ENCODE measurements around the gene RUBCN. TPM values are rescaled to one million over a fixed set of nuclear protein-coding genes. Genes with fewer than 3 reads are reported as not detected.
A peak's percentile ranks its signal among the peaks of the same experiment; 100 is the strongest.

RUBCN gene
- total RNA-seq, 1 donor from 2014 or later: 35.0 TPM

DNA sequence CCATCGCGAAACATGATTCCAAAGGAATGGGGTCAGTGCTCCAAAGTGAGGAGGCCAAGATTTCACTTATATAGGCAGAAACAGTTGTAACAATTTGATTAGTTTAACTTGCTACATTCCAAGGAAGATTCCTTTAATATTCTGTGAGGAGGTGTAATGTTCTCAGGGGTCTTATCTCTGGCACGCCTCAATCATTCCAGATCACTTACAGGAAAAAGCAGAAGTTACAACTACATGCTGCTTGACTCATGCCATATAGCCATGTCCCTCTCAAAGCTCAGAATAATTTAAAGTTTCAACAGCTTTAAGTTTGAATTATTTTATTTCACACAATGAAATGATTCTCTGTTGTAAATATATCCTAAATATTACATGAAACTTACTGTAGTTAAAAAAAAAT is 9.5 kb upstream of the RUBCN start:
- peaks cover 11% of the 10 kb centered on the region for H3K4me1 Mint-ChIP-seq (ENCODE audit: unreplicated experiment)
- H3K9me3 Mint-ChIP-seq (ENCODE audit: unreplicated experiment): no peaks in the 10 kb centered on the region
- TF ChIP-seq, protein P1, sequence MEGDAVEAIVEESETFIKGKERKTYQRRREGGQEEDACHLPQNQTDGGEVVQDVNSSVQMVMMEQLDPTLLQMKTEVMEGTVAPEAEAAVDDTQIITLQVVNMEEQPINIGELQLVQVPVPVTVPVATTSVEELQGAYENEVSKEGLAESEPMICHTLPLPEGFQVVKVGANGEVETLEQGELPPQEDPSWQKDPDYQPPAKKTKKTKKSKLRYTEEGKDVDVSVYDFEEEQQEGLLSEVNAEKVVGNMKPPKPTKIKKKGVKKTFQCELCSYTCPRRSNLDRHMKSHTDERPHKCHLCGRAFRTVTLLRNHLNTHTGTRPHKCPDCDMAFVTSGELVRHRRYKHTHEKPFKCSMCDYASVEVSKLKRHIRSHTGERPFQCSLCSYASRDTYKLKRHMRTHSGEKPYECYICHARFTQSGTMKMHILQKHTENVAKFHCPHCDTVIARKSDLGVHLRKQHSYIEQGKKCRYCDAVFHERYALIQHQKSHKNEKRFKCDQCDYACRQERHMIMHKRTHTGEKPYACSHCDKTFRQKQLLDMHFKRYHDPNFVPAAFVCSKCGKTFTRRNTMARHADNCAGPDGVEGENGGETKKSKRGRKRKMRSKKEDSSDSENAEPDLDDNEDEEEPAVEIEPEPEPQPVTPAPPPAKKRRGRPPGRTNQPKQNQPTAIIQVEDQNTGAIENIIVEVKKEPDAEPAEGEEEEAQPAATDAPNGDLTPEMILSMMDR (IDR thresholded peaks at IDR 0.05; ENCODE audit: unreplicated experiment): no peak
- H3K4me3 Mint-ChIP-seq (ENCODE audit: unreplicated experiment): no peak overlapping the region
- H3K27me3 Mint-ChIP-seq (ENCODE audit: unreplicated experiment): no peaks in the 10 kb centered on the region
- no peak overlapping the region for H3K27ac Mint-ChIP-seq (ENCODE audit: unreplicated experiment)
- no peak for DNase-seq (ENCODE audit: low spot score)
- peaks cover 9% of the 10 kb centered on the region for H3K36me3 Mint-ChIP-seq (ENCODE audit: low read depth, unreplicated experiment)

DNA sequence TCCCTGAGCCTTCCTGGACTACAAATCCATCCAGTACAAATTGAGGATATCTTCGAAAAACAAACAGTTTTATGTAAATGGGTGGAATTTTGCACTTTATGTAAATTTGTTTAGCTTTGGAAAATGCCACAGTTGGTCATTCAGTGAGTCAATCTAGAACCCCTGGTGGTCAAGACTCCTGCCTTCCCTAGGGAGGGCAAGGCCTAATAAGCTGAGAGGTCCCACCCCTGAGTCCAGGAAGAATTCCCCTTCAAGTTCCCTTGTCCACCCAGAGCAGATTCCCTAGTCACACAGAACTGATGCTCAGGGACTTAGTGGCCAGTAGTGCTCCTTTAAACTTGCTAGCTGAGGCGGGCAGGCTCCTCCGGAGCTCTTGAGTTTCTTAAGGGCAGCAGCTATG is 6.1 kb upstream of the RUBCN start:
- H3K9me3 Mint-ChIP-seq (ENCODE audit: unreplicated experiment): no peaks in the 10 kb centered on the region
- no peaks in the 10 kb centered on the region for H3K4me1 Mint-ChIP-seq (ENCODE audit: unreplicated experiment)
- H3K36me3 Mint-ChIP-seq (ENCODE audit: low read depth, unreplicated experiment): no peaks in the 10 kb centered on the region
- no peak overlapping the region for H3K4me3 Mint-ChIP-seq (ENCODE audit: unreplicated experiment)
- no peak for DNase-seq (ENCODE audit: low spot score)
- no peak overlapping the region for H3K27ac Mint-ChIP-seq (ENCODE audit: unreplicated experiment)
- peaks cover 2% of the 10 kb centered on the region for H3K27me3 Mint-ChIP-seq (ENCODE audit: unreplicated experiment)
- TF ChIP-seq, protein P1 (IDR thresholded peaks at IDR 0.05; ENCODE audit: unreplicated experiment): no peak

DNA sequence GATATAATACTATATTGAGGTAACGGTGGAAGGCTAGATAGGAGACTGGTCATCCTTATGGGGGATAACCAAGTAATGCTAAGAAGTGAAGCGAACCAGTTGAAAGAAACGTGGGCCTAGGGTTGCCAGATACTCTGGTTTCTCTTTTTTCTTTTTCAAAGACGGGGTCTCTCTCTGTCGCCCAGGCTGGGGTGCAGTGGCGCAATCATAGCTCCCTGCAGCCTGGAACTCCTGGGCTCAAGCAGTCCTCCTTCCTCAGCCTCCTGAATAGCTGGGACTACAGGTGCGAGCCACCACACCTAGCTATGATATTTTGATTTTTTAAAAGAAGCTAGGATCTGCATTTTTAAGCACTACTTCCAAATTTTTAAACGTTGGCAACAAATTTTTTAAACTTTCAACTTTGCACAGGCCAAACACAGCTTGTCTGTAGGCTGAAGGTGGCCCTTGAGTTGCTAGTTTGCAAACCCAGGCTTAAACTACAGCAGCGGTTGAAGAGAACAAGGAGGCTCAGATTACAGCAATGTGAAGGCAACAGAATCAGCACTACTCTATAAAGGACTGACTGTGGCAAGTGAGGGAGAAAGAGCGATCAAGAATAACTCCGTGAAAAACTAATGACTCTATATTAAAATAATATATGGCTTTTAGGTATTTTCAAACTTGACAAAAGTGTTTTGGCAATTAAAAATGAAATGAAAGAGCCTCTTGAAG is 1.2 kb upstream of the RUBCN start:
- TF ChIP-seq, protein P1 (IDR thresholded peaks at IDR 0.05; ENCODE audit: unreplicated experiment): no peak
- peaks cover 20% of the 10 kb centered on the region for H3K4me1 Mint-ChIP-seq (ENCODE audit: unreplicated experiment)
- peaks cover 6% of the 10 kb centered on the region for H3K27me3 Mint-ChIP-seq (ENCODE audit: unreplicated experiment)
- H3K27ac Mint-ChIP-seq (ENCODE audit: unreplicated experiment): no peak overlapping the region
- H3K9me3 Mint-ChIP-seq (ENCODE audit: unreplicated experiment): no peaks in the 10 kb centered on the region
- peaks cover 6% of the 10 kb centered on the region for H3K36me3 Mint-ChIP-seq (ENCODE audit: low read depth, unreplicated experiment)
- H3K4me3 Mint-ChIP-seq (ENCODE audit: unreplicated experiment): peak overlapping the region; percentile 93
- no peak for DNase-seq (ENCODE audit: low spot score)

DNA sequence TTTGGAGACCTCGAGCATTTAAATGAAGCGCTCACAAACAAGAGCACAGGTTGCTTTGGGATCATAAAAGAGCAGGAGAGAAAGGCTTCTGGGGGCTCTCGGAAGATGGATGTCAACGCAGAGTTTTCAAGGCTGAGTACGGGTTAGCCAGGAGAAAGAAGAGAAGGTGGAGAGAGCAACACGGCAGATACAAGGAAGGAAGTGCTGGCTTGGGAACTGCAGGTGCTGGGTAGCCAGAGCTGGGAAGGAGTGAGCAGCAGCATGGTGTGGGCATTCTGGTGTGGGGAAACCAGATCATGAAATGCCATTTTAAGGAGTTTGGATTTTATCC is 580 bp upstream of the RUBCN start:
- peak overlapping the region; percentile 93 for H3K4me3 Mint-ChIP-seq (ENCODE audit: unreplicated experiment)
- H3K36me3 Mint-ChIP-seq (ENCODE audit: low read depth, unreplicated experiment): peaks cover 6% of the 10 kb centered on the region
- DNase-seq (ENCODE audit: low spot score): no peak
- H3K27me3 Mint-ChIP-seq (ENCODE audit: unreplicated experiment): peaks cover 6% of the 10 kb centered on the region
- H3K27ac Mint-ChIP-seq (ENCODE audit: unreplicated experiment): peak overlapping the region; percentile 9
- peaks cover 23% of the 10 kb centered on the region for H3K4me1 Mint-ChIP-seq (ENCODE audit: unreplicated experiment)
- TF ChIP-seq, protein P1 (IDR thresholded peaks at IDR 0.05; ENCODE audit: unreplicated experiment): no peak
- no peaks in the 10 kb centered on the region for H3K9me3 Mint-ChIP-seq (ENCODE audit: unreplicated experiment)

DNA sequence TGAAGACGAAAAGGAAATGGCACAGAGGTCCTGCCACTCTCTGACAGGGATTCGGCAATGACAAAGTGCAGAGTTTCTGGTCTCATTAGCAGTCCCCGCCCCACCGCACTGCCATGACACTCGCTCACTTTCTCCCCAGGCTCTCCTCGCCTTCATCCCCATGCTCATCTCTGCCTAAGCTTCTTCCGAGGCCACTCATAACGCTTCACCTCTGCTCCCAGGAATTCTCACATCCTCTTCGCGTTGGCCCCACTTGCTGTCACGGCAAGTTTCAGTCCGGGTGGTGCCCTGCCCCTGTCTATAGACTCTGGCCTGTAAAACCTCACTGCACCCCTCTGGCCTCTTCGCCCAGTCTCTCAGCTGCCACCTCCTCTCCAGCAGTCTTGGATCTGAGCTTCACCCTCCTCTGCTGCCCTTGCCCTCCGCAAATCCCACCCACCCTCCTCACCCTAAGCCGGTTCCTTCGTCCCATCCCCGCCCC is 654 bp downstream of the RUBCN start:
- peaks cover 11% of the 10 kb centered on the region for H3K36me3 Mint-ChIP-seq (ENCODE audit: low read depth, unreplicated experiment)
- DNase-seq (ENCODE audit: low spot score): peak; percentile 13
- H3K27me3 Mint-ChIP-seq (ENCODE audit: unreplicated experiment): peaks cover 6% of the 10 kb centered on the region
- peaks cover 29% of the 10 kb centered on the region for H3K4me1 Mint-ChIP-seq (ENCODE audit: unreplicated experiment)
- H3K9me3 Mint-ChIP-seq (ENCODE audit: unreplicated experiment): no peaks in the 10 kb centered on the region
- peak overlapping the region; percentile 97 for H3K4me3 Mint-ChIP-seq (ENCODE audit: unreplicated experiment)
- TF ChIP-seq, protein P1 (IDR thresholded peaks at IDR 0.05; ENCODE audit: unreplicated experiment): no peak
- peak overlapping the region; percentile 84 for H3K27ac Mint-ChIP-seq (ENCODE audit: unreplicated experiment)
